ENCODE data around the gene HUS1.

GRCh38 chr7:47940088-47941013 lies 39.1 kb downstream of the HUS1 start:
- TF ChIP-seq POLR2AphosphoS5 (IDR thresholded peaks at IDR 0.05; ENCODE audit: low read depth, low read length) (no peak), USF2 (IDR thresholded peaks at IDR 0.05; ENCODE audit: low read length) (no peak)
- TF ChIP-seq, protein P1, sequence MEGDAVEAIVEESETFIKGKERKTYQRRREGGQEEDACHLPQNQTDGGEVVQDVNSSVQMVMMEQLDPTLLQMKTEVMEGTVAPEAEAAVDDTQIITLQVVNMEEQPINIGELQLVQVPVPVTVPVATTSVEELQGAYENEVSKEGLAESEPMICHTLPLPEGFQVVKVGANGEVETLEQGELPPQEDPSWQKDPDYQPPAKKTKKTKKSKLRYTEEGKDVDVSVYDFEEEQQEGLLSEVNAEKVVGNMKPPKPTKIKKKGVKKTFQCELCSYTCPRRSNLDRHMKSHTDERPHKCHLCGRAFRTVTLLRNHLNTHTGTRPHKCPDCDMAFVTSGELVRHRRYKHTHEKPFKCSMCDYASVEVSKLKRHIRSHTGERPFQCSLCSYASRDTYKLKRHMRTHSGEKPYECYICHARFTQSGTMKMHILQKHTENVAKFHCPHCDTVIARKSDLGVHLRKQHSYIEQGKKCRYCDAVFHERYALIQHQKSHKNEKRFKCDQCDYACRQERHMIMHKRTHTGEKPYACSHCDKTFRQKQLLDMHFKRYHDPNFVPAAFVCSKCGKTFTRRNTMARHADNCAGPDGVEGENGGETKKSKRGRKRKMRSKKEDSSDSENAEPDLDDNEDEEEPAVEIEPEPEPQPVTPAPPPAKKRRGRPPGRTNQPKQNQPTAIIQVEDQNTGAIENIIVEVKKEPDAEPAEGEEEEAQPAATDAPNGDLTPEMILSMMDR (IDR thresholded peaks at IDR 0.05; ENCODE audit: control extremely low read depth in 1 of 3, insufficient read depth in 1 of 3, low read depth in 1 of 3, low read length in 3 of 3), result no peak
